GM12892 (cell line): ENCODE results near the gene PTGES3.

Experiments used
- POLR2A ChIP-seq: IDR thresholded peaks from 2 replicates; pipeline ENCODE4 v1.6.1; 2011; ENCODE audit warnings: low read depth, low read length, control low read depth
- POLR2AphosphoS5 ChIP-seq: IDR thresholded peaks from 2 replicates; pipeline ENCODE4 v1.6.1; 2011; ENCODE audit warnings: low read depth, low read length, control low read depth
- TAF1 ChIP-seq: IDR thresholded peaks from 2 replicates; pipeline ENCODE4 v1.6.1; 2011; ENCODE audit warnings: low read depth, mild to moderate bottlenecking, control low read depth, low read length, borderline replicate concordance

DNA sequence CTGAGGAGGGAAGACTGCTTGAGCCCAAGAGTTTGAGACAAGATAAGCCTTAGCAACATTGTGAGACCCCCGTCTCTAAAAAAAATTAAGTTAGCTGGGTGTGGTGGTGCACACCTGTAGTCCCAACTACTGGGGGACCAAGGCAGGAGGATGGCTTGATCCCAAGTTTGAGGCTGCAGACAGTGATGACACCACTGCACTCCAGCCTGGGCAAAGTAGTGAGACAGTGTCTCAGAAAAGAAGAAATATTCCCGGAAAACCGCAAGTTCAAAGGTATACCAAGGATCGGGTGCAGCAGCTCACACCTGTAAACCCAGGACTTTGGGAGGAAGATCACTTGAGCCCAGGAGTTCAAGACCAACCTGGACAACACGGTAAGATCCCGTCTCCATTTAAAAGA is 5.8 kb downstream of the PTGES3 start:
- TF ChIP-seq POLR2AphosphoS5 (no peak), POLR2A (no peak), TAF1 (no peak)
